Keratinocyte (primary cell): Measurements from ENCODE around the gene ARHGAP10. TPM values are rescaled to one million over a fixed set of nuclear protein-coding genes. Genes with fewer than 3 reads are reported as not detected.

Source experiments
- DNase-seq: peaks from one replicate; pipeline ENCODE4 v3.0.0-alpha.2; 2011; ENCODE audit warnings: low read depth, missing footprints, low spot score
- FAIRE-seq: peaks from 2 replicates; lab custom pipeline; 2011; peaks lifted over from hg19 to GRCh38; lab: Jason Lieb, UNC
- H2AFZ ChIP-seq: 2 replicates; pipeline ENCODE4 v1.6.0; 2012; ENCODE audit warnings: low read length, control low read depth, inconsistent platforms; ENCODE audit not compliant: control insufficient read depth
- H3K27ac ChIP-seq: 2 replicates; pipeline ENCODE4 v1.5.1; 2011; ENCODE audit warnings: low read length; ENCODE audit not compliant: control insufficient read depth, insufficient read depth
- H3K27me3 ChIP-seq: 3 replicates; pipeline ENCODE4 v1.6.0; 2011; ENCODE audit warnings: low read length; ENCODE audit not compliant: control insufficient read depth, insufficient read depth; ENCODE audit errors: extremely low read depth
- H3K36me3 ChIP-seq, 2 experiments: 2 replicates in 1 of 2; 3 replicates in 1 of 2; pipeline ENCODE4 v1.5.1; 2011; ENCODE audit warnings: low read length in 2 of 2, mild to moderate bottlenecking in 1 of 2; ENCODE audit not compliant: control insufficient read depth in 2 of 2, insufficient read depth in 2 of 2; ENCODE audit errors: extremely low read depth in 1 of 2
- H3K4me1 ChIP-seq: 3 replicates; pipeline ENCODE4 v1.5.1; 2011; ENCODE audit warnings: low read length; ENCODE audit not compliant: control insufficient read depth, insufficient read depth; ENCODE audit errors: extremely low read depth
- H3K4me2 ChIP-seq: 3 replicates; pipeline ENCODE4 v1.6.0; 2011; ENCODE audit warnings: low read depth, low read length; ENCODE audit not compliant: control insufficient read depth, insufficient read depth; ENCODE audit errors: extremely low read depth
- H3K4me3 ChIP-seq, 3 experiments: fragments of 200-600 bp in 1 of 3; sonication (generic) in 1 of 3; 2 replicates in 2 of 3; 3 replicates in 1 of 3; pipeline ENCODE4 v1.5.1; 2011 to 2016; ENCODE audit warnings: low read length in 3 of 3, mild to moderate bottlenecking in 3 of 3, control low read depth in 2 of 3, inconsistent platforms in 1 of 3, low read depth in 1 of 3, mixed read lengths in 1 of 3, mixed run types in 1 of 3, moderate library complexity in 1 of 3; ENCODE audit not compliant: control insufficient read depth in 2 of 3, insufficient read depth in 2 of 3; ENCODE audit errors: extremely low read depth in 1 of 3
- H3K79me2 ChIP-seq: 2 replicates; pipeline ENCODE4 v1.6.0; 2012; ENCODE audit warnings: low read length; ENCODE audit not compliant: control insufficient read depth, insufficient read depth
- H3K9ac ChIP-seq: 3 replicates; pipeline ENCODE4 v1.6.0; 2011; ENCODE audit warnings: low read length; ENCODE audit not compliant: control insufficient read depth, insufficient read depth; ENCODE audit errors: extremely low read depth
- H3K9me1 ChIP-seq: 3 replicates; pipeline ENCODE4 v1.6.0; 2011; ENCODE audit warnings: low read length; ENCODE audit not compliant: control insufficient read depth, insufficient read depth; ENCODE audit errors: extremely low read depth
- H3K9me3 ChIP-seq: 2 replicates; pipeline ENCODE4 v1.5.1; 2012; ENCODE audit warnings: low read depth, low read length; ENCODE audit not compliant: control insufficient read depth
- H4K20me1 ChIP-seq: 3 replicates; pipeline ENCODE4 v1.6.0; 2011; ENCODE audit warnings: low read length; ENCODE audit not compliant: control insufficient read depth, insufficient read depth; ENCODE audit errors: extremely low read depth
- EZH2 ChIP-seq: IDR thresholded peaks from one replicate; pipeline ENCODE4 v1.6.1; 2012; ENCODE audit warnings: inconsistent platforms, mild to moderate bottlenecking, low read length, moderate library complexity
- dilution Hi-C: fragments of 300-500 bp; cut with MboI; formaldehyde crosslinking; loops from one replicate; pipeline ENCODE4 v1.7.0; 2020; ENCODE audit warnings: low sequenced_read_pairs; ENCODE audit not compliant: extremely low pct_ligation_motif_present
- polyA plus RNA-seq, 5 experiments: library from polyadenylated mRNA; depleted of rRNA in 3 of 5; stranded (reverse) in 3 of 5; stranded (forward) in 1 of 5; unstranded in 1 of 5; fragments of >200 nt; gene quantifications; 1 replicate in 1 of 5; 2 replicates in 3 of 5; 3 replicates in 1 of 5; pipeline versions ENCODE4 v1.2.1 to v1.2.3, GENCODE V29; 2011 to 2012; ENCODE audit warnings: missing spikeins in 2 of 5, low read depth in 1 of 5, low replicate concordance in 1 of 5
- TF ChIP-seq, protein P1 (sequence below), 3 experiments: IDR thresholded peaks in 1 of 3; conservative IDR thresholded peaks in 1 of 3; optimal IDR thresholded peaks in 1 of 3; 2 replicates in 2 of 3; 3 replicates in 1 of 3; pipeline versions ENCODE3 to v1.5.1; 2011; ENCODE audit warnings: low read length in 3 of 3, mild to moderate bottlenecking in 3 of 3, moderate library complexity in 2 of 3, control low read depth in 1 of 3, inconsistent platforms in 1 of 3; ENCODE audit not compliant: insufficient read depth in 2 of 3; ENCODE audit errors: extremely low read depth in 1 of 3

ARHGAP10 gene
- polyA plus RNA-seq, 1 donor (not counting 4 experiments of a cell fraction or from before 2014, with no cell fraction given) = 18.7 TPM

DNA sequence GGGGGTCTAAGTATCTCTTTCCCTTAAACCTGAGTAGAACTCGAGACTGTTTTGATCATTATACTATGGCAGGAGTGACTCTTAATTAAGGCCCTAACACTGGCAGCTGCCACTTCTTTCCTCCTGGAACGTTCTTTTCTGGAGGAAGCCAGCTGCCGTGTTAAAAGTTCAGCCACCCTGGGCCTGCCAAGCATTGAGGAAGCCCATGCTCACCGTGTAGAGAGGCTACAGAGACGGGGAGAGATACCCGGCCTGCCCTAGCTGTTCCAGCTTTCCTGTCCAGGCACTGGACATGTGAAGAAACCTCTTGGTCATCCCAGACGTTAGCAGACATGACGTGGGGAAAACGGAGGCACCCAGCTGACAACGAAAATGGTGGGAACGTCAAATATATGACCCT, 274.1 kb downstream of the ARHGAP10 start:
- Histone ChIP-seq H3K27ac (no peak overlapping the region), H4K20me1 (no peaks in the 10 kb centered on the region), H3K9me3 (no peaks in the 10 kb centered on the region), H3K4me1 (peaks cover 11% of the 10 kb centered on the region), H3K27me3 (no peaks in the 10 kb centered on the region), H3K4me2 (no peak overlapping the region), H3K79me2 (peaks cover 4% of the 10 kb centered on the region), H3K4me3 (no peak overlapping the region), H2AFZ (no peak overlapping the region), H3K9ac (no peak overlapping the region), H3K9me1 (peaks cover 2% of the 10 kb centered on the region), H3K36me3 (peaks cover 0 to 2% of the 10 kb centered on the region in 2 experiments)
- DNase-seq (no peak), FAIRE-seq (no peak)
- TF ChIP-seq EZH2 = no peak
- TF ChIP-seq, protein P1, sequence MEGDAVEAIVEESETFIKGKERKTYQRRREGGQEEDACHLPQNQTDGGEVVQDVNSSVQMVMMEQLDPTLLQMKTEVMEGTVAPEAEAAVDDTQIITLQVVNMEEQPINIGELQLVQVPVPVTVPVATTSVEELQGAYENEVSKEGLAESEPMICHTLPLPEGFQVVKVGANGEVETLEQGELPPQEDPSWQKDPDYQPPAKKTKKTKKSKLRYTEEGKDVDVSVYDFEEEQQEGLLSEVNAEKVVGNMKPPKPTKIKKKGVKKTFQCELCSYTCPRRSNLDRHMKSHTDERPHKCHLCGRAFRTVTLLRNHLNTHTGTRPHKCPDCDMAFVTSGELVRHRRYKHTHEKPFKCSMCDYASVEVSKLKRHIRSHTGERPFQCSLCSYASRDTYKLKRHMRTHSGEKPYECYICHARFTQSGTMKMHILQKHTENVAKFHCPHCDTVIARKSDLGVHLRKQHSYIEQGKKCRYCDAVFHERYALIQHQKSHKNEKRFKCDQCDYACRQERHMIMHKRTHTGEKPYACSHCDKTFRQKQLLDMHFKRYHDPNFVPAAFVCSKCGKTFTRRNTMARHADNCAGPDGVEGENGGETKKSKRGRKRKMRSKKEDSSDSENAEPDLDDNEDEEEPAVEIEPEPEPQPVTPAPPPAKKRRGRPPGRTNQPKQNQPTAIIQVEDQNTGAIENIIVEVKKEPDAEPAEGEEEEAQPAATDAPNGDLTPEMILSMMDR (optimal IDR thresholded peaks at IDR 0.05 in 1 of 3, IDR thresholded peaks at IDR 0.05 in 1 of 3, conservative IDR thresholded peaks at IDR 0.05 in 1 of 3; ENCODE audit: extremely low read depth in 1 of 3, insufficient read depth in 2 of 3, low read length in 3 of 3) = no peak
- dilution Hi-C loops = no loop called here

- Histone ChIP-seq H3K4me2 (peak overlapping the region; percentile 61), H3K9me1 (peaks cover 2% of the 10 kb centered on the region), H2AFZ (no peak overlapping the region), H3K79me2 (peaks cover 4% of the 10 kb centered on the region), H3K9ac (no peak overlapping the region), H3K27me3 (no peaks in the 10 kb centered on the region), H3K27ac (peak overlapping the region; percentile 48), H3K36me3 (peaks cover 0 to 2% of the 10 kb centered on the region in 2 experiments), H4K20me1 (no peaks in the 10 kb centered on the region), H3K4me1 (peaks cover 11% of the 10 kb centered on the region), H3K4me3 (peak overlapping the region in 1 of 3 experiments; percentile 1), H3K9me3 (no peaks in the 10 kb centered on the region)
- TF ChIP-seq, protein P1 (optimal IDR thresholded peaks at IDR 0.05 in 1 of 3, IDR thresholded peaks at IDR 0.05 in 1 of 3, conservative IDR thresholded peaks at IDR 0.05 in 1 of 3; ENCODE audit: extremely low read depth in 1 of 3, insufficient read depth in 2 of 3, low read length in 3 of 3) = no peak
- no peak for TF ChIP-seq EZH2
- FAIRE-seq (peak; percentile 98), DNase-seq (peak; percentile 92)
- dilution Hi-C loops = no loop called here
Measured at GRCh38 chr4:148007314-148007760, 275.4 kb downstream of the ARHGAP10 start.
